GM23338 (cell line): ENCODE data around the gene FBRSL1. TPM values are rescaled to one million over a fixed set of nuclear protein-coding genes. Genes with fewer than 3 reads are reported as not detected.

Experiments
- ATAC-seq: fragments of 200-7000 bp; cut with Tn5 transposase; 3 replicates; pipeline ENCODE4 v1.9.1; 2020
- DNase-seq: peaks from one replicate; pipeline ENCODE4 v3.0.0-alpha.2; 2015; ENCODE audit warnings: low spot score
- H2AFZ ChIP-seq: fragments of 200-600 bp; sonication (generic); 2 replicates; pipeline ENCODE4 v1.8.0; 2016; ENCODE audit warnings: antibody characterized with exemption, mild to moderate bottlenecking, moderate library complexity
- H3F3A ChIP-seq: fragments of 200-600 bp; sonication (generic); replicated peaks from 2 replicates; pipeline ENCODE4 v1.8.0; 2017; ENCODE audit warnings: antibody characterized with exemption, mixed run types, low read depth
- H3K27ac ChIP-seq: fragments of 200-600 bp; sonication (generic); 2 replicates; pipeline ENCODE4 v1.6.1; 2016; ENCODE audit warnings: low read depth
- H3K27me3 ChIP-seq: fragments of 200-600 bp; sonication (generic); 2 replicates; pipeline ENCODE4 v1.8.0; 2016; ENCODE audit warnings: mild to moderate bottlenecking, mixed run types, moderate library complexity; ENCODE audit not compliant: insufficient read depth
- H3K36me3 ChIP-seq: fragments of 200-600 bp; sonication (generic); 2 replicates; pipeline ENCODE4 v1.8.0; 2016; ENCODE audit warnings: mild to moderate bottlenecking; ENCODE audit not compliant: insufficient read depth
- H3K4me1 ChIP-seq: fragments of 200-600 bp; sonication (generic); 2 replicates; pipeline ENCODE4 v1.8.0; 2016; ENCODE audit warnings: mild to moderate bottlenecking, moderate library complexity; ENCODE audit not compliant: insufficient read depth
- H3K4me2 ChIP-seq: fragments of 200-600 bp; sonication (generic); 2 replicates; pipeline ENCODE4 v1.7.1; 2017; ENCODE audit warnings: mixed run types
- H3K4me3 ChIP-seq: fragments of 200-600 bp; sonication (generic); 2 replicates; pipeline ENCODE4 v1.6.1; 2016; ENCODE audit warnings: mixed run types
- H3K79me2 ChIP-seq: fragments of 200-600 bp; sonication (generic); replicated peaks from 2 replicates; pipeline ENCODE4 v1.8.0; 2017; ENCODE audit warnings: mild to moderate bottlenecking; ENCODE audit not compliant: insufficient read depth
- H3K9me2 ChIP-seq: fragments of 200-600 bp; sonication (generic); 2 replicates; pipeline ENCODE4 v1.8.0; 2017; ENCODE audit not compliant: insufficient read depth
- H4K20me1 ChIP-seq: fragments of 200-600 bp; sonication (generic); replicated peaks from 2 replicates; pipeline ENCODE4 v1.8.0; 2017; ENCODE audit warnings: mild to moderate bottlenecking; ENCODE audit not compliant: insufficient read depth
- H3K27ac Mint-ChIP-seq: 2 replicates; pipeline ENCODE4 v1.8.0; 2020; ENCODE audit warnings: inconsistent platforms, mild to moderate bottlenecking, moderate library complexity, mixed read lengths
- H3K27me3 Mint-ChIP-seq: 3 replicates; pipeline ENCODE4 v1.8.0; 2022; ENCODE audit warnings: low read depth, mild to moderate bottlenecking, moderate library complexity, mixed read lengths, inconsistent platforms; ENCODE audit not compliant: insufficient read depth, poor library complexity
- H3K36me3 Mint-ChIP-seq: 3 replicates; pipeline ENCODE4 v1.8.0; 2021; ENCODE audit warnings: low read depth, mild to moderate bottlenecking, inconsistent platforms, moderate library complexity, mixed read lengths
- H3K4me1 Mint-ChIP-seq: 3 replicates; pipeline ENCODE4 v1.8.0; 2020; ENCODE audit warnings: mild to moderate bottlenecking, inconsistent platforms, mixed read lengths
- H3K4me3 Mint-ChIP-seq: 3 replicates; pipeline ENCODE4 v1.8.0; 2021; ENCODE audit warnings: moderate library complexity, mild to moderate bottlenecking, inconsistent platforms, mixed read lengths
- H3K9me3 Mint-ChIP-seq: 3 replicates; pipeline ENCODE4 v1.8.0; 2020; ENCODE audit warnings: moderate library complexity, mild to moderate bottlenecking, inconsistent platforms, mixed read lengths
- EZH2 ChIP-seq: fragments of 200-600 bp; sonication (generic); IDR thresholded peaks from one replicate; pipeline ENCODE4 v1.8.0; 2017; ENCODE audit warnings: antibody characterized with exemption, mild to moderate bottlenecking, low read depth; ENCODE audit not compliant: unreplicated experiment
- NANOG ChIP-seq: IDR thresholded peaks from 2 replicates; pipeline ENCODE4 v1.6.1; 2016; ENCODE audit warnings: antibody characterized with exemption, borderline replicate concordance
- STAT1 ChIP-seq: IDR thresholded peaks from one replicate; pipeline ENCODE4 v1.6.1; 2016; ENCODE audit warnings: antibody characterized with exemption; ENCODE audit not compliant: unreplicated experiment
- ZNF114 ChIP-seq: fragments of 250-450 bp; sonication (Bioruptor Pico); IDR thresholded peaks from 2 replicates; pipeline ENCODE4 v1.5.0; 2020; ENCODE audit warnings: mild to moderate bottlenecking, moderate library complexity
- polyA plus RNA-seq: library from polyadenylated mRNA; unstranded; fragments of >200 nt; fragmentation: Nextera tagmentation; extraction: Ambion mirVana; gene quantifications from 2 replicates; pipeline ENCODE4 v1.2.1, GENCODE V29; 2016
- total RNA-seq: library from RNA; depleted of rRNA; stranded (reverse); fragments of >200 nt; shearing (Covaris generic); gene quantifications from 2 replicates; pipeline ENCODE4 v1.2.3, GENCODE V29; 2014
- TF ChIP-seq, protein P1 (sequence below): IDR thresholded peaks from one replicate; pipeline ENCODE4 v1.6.1; 2018; ENCODE audit warnings: antibody characterized with exemption; ENCODE audit not compliant: unreplicated experiment
- TF ChIP-seq, protein P2 (sequence below), 2 experiments: fragments of 200-600 bp in 1 of 2; sonication (generic) in 1 of 2; conservative IDR thresholded peaks; 2 replicates each; pipeline versions ENCODE4 v1.5.1 to v1.6.1; 2016 to 2017; ENCODE audit warnings: antibody characterized with exemption in 2 of 2, low read depth in 2 of 2, mild to moderate bottlenecking in 2 of 2, moderate library complexity in 1 of 2
- TF ChIP-seq, protein P3 (sequence below): IDR thresholded peaks from 2 replicates; pipeline ENCODE4 v1.6.1; 2016; ENCODE audit warnings: antibody characterized with exemption
- TF ChIP-seq, protein P4 (sequence below): fragments of 250-450 bp; sonication (Bioruptor Pico); IDR thresholded peaks from 2 replicates; pipeline ENCODE4 v1.5.0; 2020; ENCODE audit warnings: mild to moderate bottlenecking, moderate library complexity

The FBRSL1 gene
- total and polyA plus RNA-seq, 2 experiments from 2014 or later: 37.8 to 89.8 TPM

DNA sequence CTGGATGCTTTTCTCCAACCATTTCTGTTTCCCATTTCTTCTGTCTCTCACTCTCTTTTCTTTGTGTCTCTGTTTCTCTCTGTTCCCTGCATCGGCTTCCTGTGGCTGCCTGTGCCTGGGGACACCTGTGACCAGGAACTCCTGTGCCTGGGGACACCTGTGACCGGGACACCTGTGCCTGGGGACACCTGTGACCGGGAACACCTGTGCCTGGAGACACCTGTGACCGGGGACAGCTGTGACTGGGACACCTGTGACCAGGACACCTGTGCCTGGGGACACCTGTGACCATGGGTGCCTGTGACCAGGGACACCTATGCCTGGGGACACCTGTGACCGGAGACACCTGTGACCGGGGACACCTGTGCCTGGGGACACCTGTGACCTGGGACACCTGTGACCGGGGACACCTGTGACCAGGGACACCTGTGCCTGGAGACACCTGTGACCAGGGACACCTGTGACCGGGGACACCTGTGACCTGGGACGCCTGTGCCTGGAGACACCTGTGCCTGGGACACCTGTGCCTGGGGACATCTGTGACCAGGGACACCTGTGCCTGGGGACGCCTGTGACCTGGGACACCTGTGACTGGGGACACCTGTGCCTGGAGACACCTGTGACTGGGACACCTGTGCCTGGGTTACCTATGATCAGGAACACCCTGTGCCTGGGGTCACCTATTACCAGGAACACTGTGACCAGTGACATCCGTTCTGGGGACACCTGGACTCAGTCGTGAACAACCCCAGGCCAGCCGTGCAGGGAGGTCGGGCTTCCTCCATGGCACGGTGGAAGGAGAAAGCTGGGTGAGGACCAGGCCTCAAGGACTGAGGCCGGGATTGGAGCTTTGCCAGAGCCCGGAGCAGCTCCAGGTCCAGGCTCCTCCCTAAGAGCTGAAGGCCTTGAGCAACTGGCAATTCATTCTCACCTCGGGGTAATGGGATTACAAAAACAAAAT, 23.4 kb upstream of the FBRSL1 start:
- Mint-ChIP-seq H3K27me3 (peaks cover 28% of the 10 kb centered on the region), H3K36me3 (peaks cover 3% of the 10 kb centered on the region; the same call in 2 of the 3 replicates), H3K27ac (no peak overlapping the region), H3K9me3 (peaks cover 14% of the 10 kb centered on the region), H3K4me3 (no peak overlapping the region; the same call in 2 of the 3 replicates), H3K4me1 (peaks cover 14% of the 10 kb centered on the region)
- ATAC-seq: no peak
- Histone ChIP-seq H3K4me3 (no peak overlapping the region), H2AFZ (no peak overlapping the region), H3K4me2 (no peak overlapping the region), H3K79me2 (no peaks in the 10 kb centered on the region), H3K27ac (no peak overlapping the region), H3F3A (0 out of 2 replicates have a peak, but pooled peaks cover 3% of the 10 kb centered on the region), H3K4me1 (peaks cover 4% of the 10 kb centered on the region; the same call in 1 of the 2 replicates), H3K9me2 (0 out of 2 replicates have a peak, but pooled peaks cover 4% of the 10 kb centered on the region), H4K20me1 (no peaks in the 10 kb centered on the region), H3K36me3 (no peaks in the 10 kb centered on the region), H3K27me3 (peaks cover 37% of the 10 kb centered on the region)
- no peak for DNase-seq
- TF ChIP-seq NANOG: no peak
- TF ChIP-seq, protein P1, sequence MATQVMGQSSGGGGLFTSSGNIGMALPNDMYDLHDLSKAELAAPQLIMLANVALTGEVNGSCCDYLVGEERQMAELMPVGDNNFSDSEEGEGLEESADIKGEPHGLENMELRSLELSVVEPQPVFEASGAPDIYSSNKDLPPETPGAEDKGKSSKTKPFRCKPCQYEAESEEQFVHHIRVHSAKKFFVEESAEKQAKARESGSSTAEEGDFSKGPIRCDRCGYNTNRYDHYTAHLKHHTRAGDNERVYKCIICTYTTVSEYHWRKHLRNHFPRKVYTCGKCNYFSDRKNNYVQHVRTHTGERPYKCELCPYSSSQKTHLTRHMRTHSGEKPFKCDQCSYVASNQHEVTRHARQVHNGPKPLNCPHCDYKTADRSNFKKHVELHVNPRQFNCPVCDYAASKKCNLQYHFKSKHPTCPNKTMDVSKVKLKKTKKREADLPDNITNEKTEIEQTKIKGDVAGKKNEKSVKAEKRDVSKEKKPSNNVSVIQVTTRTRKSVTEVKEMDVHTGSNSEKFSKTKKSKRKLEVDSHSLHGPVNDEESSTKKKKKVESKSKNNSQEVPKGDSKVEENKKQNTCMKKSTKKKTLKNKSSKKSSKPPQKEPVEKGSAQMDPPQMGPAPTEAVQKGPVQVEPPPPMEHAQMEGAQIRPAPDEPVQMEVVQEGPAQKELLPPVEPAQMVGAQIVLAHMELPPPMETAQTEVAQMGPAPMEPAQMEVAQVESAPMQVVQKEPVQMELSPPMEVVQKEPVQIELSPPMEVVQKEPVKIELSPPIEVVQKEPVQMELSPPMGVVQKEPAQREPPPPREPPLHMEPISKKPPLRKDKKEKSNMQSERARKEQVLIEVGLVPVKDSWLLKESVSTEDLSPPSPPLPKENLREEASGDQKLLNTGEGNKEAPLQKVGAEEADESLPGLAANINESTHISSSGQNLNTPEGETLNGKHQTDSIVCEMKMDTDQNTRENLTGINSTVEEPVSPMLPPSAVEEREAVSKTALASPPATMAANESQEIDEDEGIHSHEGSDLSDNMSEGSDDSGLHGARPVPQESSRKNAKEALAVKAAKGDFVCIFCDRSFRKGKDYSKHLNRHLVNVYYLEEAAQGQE: no peak
- TF ChIP-seq, protein P2, sequence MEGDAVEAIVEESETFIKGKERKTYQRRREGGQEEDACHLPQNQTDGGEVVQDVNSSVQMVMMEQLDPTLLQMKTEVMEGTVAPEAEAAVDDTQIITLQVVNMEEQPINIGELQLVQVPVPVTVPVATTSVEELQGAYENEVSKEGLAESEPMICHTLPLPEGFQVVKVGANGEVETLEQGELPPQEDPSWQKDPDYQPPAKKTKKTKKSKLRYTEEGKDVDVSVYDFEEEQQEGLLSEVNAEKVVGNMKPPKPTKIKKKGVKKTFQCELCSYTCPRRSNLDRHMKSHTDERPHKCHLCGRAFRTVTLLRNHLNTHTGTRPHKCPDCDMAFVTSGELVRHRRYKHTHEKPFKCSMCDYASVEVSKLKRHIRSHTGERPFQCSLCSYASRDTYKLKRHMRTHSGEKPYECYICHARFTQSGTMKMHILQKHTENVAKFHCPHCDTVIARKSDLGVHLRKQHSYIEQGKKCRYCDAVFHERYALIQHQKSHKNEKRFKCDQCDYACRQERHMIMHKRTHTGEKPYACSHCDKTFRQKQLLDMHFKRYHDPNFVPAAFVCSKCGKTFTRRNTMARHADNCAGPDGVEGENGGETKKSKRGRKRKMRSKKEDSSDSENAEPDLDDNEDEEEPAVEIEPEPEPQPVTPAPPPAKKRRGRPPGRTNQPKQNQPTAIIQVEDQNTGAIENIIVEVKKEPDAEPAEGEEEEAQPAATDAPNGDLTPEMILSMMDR (conservative IDR thresholded peaks at IDR 0.05; ENCODE audit: low read depth in 2 of 2): no peak
- TF ChIP-seq, protein P3, sequence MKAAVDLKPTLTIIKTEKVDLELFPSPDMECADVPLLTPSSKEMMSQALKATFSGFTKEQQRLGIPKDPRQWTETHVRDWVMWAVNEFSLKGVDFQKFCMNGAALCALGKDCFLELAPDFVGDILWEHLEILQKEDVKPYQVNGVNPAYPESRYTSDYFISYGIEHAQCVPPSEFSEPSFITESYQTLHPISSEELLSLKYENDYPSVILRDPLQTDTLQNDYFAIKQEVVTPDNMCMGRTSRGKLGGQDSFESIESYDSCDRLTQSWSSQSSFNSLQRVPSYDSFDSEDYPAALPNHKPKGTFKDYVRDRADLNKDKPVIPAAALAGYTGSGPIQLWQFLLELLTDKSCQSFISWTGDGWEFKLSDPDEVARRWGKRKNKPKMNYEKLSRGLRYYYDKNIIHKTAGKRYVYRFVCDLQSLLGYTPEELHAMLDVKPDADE: no peak
- no peak for TF ChIP-seq ZNF114 (CRISPR knock-in tag)
- no peak for TF ChIP-seq STAT1
- TF ChIP-seq EZH2: no peak
- TF ChIP-seq, protein P4, sequence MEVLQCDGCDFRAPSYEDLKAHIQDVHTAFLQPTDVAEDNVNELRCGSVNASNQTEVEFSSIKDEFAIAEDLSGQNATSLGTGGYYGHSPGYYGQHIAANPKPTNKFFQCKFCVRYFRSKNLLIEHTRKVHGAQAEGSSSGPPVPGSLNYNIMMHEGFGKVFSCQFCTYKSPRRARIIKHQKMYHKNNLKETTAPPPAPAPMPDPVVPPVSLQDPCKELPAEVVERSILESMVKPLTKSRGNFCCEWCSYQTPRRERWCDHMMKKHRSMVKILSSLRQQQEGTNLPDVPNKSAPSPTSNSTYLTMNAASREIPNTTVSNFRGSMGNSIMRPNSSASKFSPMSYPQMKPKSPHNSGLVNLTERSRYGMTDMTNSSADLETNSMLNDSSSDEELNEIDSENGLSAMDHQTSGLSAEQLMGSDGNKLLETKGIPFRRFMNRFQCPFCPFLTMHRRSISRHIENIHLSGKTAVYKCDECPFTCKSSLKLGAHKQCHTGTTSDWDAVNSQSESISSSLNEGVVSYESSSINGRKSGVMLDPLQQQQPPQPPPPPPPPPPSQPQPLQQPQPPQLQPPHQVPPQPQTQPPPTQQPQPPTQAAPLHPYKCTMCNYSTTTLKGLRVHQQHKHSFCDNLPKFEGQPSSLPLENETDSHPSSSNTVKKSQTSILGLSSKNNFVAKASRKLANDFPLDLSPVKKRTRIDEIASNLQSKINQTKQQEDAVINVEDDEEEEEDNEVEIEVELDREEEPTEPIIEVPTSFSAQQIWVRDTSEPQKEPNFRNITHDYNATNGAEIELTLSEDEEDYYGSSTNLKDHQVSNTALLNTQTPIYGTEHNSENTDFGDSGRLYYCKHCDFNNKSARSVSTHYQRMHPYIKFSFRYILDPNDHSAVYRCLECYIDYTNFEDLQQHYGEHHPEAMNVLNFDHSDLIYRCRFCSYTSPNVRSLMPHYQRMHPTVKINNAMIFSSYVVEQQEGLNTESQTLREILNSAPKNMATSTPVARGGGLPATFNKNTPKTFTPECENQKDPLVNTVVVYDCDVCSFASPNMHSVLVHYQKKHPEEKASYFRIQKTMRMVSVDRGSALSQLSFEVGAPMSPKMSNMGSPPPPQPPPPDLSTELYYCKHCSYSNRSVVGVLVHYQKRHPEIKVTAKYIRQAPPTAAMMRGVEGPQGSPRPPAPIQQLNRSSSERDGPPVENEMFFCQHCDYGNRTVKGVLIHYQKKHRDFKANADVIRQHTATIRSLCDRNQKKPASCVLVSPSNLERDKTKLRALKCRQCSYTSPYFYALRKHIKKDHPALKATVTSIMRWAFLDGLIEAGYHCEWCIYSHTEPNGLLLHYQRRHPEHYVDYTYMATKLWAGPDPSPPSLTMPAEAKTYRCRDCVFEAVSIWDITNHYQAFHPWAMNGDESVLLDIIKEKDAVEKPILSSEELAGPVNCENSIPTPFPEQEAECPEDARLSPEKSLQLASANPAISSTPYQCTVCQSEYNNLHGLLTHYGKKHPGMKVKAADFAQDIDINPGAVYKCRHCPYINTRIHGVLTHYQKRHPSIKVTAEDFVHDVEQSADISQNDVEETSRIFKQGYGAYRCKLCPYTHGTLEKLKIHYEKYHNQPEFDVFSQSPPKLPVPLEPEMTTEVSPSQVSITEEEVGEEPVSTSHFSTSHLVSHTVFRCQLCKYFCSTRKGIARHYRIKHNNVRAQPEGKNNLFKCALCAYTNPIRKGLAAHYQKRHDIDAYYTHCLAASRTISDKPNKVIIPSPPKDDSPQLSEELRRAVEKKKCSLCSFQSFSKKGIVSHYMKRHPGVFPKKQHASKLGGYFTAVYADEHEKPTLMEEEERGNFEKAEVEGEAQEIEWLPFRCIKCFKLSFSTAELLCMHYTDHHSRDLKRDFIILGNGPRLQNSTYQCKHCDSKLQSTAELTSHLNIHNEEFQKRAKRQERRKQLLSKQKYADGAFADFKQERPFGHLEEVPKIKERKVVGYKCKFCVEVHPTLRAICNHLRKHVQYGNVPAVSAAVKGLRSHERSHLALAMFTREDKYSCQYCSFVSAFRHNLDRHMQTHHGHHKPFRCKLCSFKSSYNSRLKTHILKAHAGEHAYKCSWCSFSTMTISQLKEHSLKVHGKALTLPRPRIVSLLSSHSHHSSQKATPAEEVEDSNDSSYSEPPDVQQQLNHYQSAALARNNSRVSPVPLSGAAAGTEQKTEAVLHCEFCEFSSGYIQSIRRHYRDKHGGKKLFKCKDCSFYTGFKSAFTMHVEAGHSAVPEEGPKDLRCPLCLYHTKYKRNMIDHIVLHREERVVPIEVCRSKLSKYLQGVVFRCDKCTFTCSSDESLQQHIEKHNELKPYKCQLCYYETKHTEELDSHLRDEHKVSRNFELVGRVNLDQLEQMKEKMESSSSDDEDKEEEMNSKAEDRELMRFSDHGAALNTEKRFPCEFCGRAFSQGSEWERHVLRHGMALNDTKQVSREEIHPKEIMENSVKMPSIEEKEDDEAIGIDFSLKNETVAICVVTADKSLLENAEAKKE: no peak
